SJSA1 (cell line): ENCODE measurements around the gene BTLA. TPM values are rescaled to one million over a fixed set of nuclear protein-coding genes. Genes with fewer than 3 reads are reported as not detected.
"Not testable (repeated sequence)": the region's sequence is repeated elsewhere in the genome, so short reads cannot be mapped to it uniquely, and the experiment has no call there.

ENCODE experiments used
- DNase-seq, 2 experiments: peaks; one replicate each; pipeline ENCODE4 v3.0.0-alpha.2; 2015 to 2020; ENCODE audit warnings: low spot score in 2 of 2, low read depth in 1 of 2
- H3K27ac ChIP-seq: fragments of 250-450 bp; sonication (Bioruptor Pico); 2 replicates; pipeline ENCODE4 v1.5.1; 2020; ENCODE audit warnings: mild to moderate bottlenecking, moderate library complexity
- H3K27me3 ChIP-seq: fragments of 250-450 bp; sonication (Bioruptor Pico); replicated peaks from 2 replicates; pipeline ENCODE4 v1.5.1; 2020; ENCODE audit warnings: mild to moderate bottlenecking, moderate library complexity
- H3K36me3 ChIP-seq: fragments of 250-450 bp; sonication (Bioruptor Pico); 2 replicates; pipeline ENCODE4 v1.5.1; 2020; ENCODE audit warnings: mild to moderate bottlenecking
- H3K4me1 ChIP-seq: fragments of 250-450 bp; sonication (Bioruptor Pico); replicated peaks from 2 replicates; pipeline ENCODE4 v1.6.1; 2021; ENCODE audit warnings: mild to moderate bottlenecking
- H3K4me3 ChIP-seq: fragments of 250-450 bp; sonication (Bioruptor Pico); 2 replicates; pipeline ENCODE4 v1.5.1; 2020; ENCODE audit warnings: mild to moderate bottlenecking
- H3K9me3 ChIP-seq: fragments of 250-450 bp; sonication (Bioruptor Pico); replicated peaks from 2 replicates; pipeline ENCODE4 v1.5.1; 2020; ENCODE audit warnings: mild to moderate bottlenecking
- total RNA-seq: library from RNA; depleted of rRNA; stranded (reverse); fragments of >200 nt; shearing (Covaris generic); gene quantifications from 2 replicates; pipeline ENCODE4 v1.2.3, GENCODE V29; 2014

BTLA gene
- total RNA-seq, 1 experiment from 2014 or later: not detected

GRCh38 chr3:112477891-112478290, 21.4 kb downstream of the BTLA start:
- DNase-seq: no peak
- Histone ChIP-seq H3K27ac (no peak overlapping the region), H3K27me3 (no peaks in the 10 kb centered on the region; the same call in 1 of the 2 replicates), H3K36me3 (no peaks in the 10 kb centered on the region), H3K4me3 (no peak overlapping the region), H3K4me1 (no peaks in the 10 kb centered on the region), H3K9me3 (no peaks in the 10 kb centered on the region)

- no peaks in the 10 kb centered on the region for H3K4me1 ChIP-seq
- no peaks in the 10 kb centered on the region for H3K9me3 ChIP-seq
- H3K4me3 ChIP-seq: no peak overlapping the region
- H3K27me3 ChIP-seq: no peaks in the 10 kb centered on the region; the same call in 1 of the 2 replicates
- DNase-seq: no peak
- H3K36me3 ChIP-seq: no peaks in the 10 kb centered on the region
- H3K27ac ChIP-seq: no peak overlapping the region
These were observed 22.9 kb downstream of the BTLA start for GRCh38 chr3:112476346-112476745.

- Histone ChIP-seq H3K9me3 (no peaks in the 10 kb centered on the region), H3K4me1 (no peaks in the 10 kb centered on the region), H3K27ac (no peak overlapping the region), H3K4me3 (no peak overlapping the region), H3K27me3 (no peaks in the 10 kb centered on the region; the same call in 1 of the 2 replicates), H3K36me3 (no peaks in the 10 kb centered on the region)
- DNase-seq: no peak
These were observed 24.5 kb downstream of the BTLA start for GRCh38 chr3:112474796-112475195.

GRCh38 chr3:112472691-112473090, 26.6 kb downstream of the BTLA start:
- Histone ChIP-seq H3K9me3 (no peaks in the 10 kb centered on the region), H3K36me3 (no peaks in the 10 kb centered on the region), H3K27me3 (no peaks in the 10 kb centered on the region), H3K4me1 (no peaks in the 10 kb centered on the region), H3K27ac (no peak overlapping the region), H3K4me3 (no peak overlapping the region)
- DNase-seq: no peak

- Histone ChIP-seq H3K4me1 (no peaks in the 10 kb centered on the region), H3K27me3 (no peaks in the 10 kb centered on the region), H3K9me3 (no peaks in the 10 kb centered on the region), H3K27ac (no peak overlapping the region), H3K4me3 (no peak overlapping the region), H3K36me3 (no peaks in the 10 kb centered on the region)
- no peak for DNase-seq
These were observed 27.5 kb downstream of the BTLA start for GRCh38 chr3:112471596-112472325.

GRCh38 chr3:112470788-112471187, 28.5 kb downstream of the BTLA start:
- Histone ChIP-seq H3K4me1 (no peaks in the 10 kb centered on the region), H3K27ac (no peak overlapping the region), H3K27me3 (no peaks in the 10 kb centered on the region), H3K9me3 (no peaks in the 10 kb centered on the region), H3K36me3 (no peaks in the 10 kb centered on the region), H3K4me3 (no peak overlapping the region)
- no peak for DNase-seq

GRCh38 chr3:112469671-112470070, 29.6 kb downstream of the BTLA start:
- no peak for DNase-seq
- Histone ChIP-seq H3K9me3 (no peaks in the 10 kb centered on the region), H3K27ac (no peak overlapping the region), H3K4me1 (no peaks in the 10 kb centered on the region), H3K36me3 (no peaks in the 10 kb centered on the region), H3K4me3 (no peak overlapping the region), H3K27me3 (no peaks in the 10 kb centered on the region)

GRCh38 chr3:112467539-112467938, 31.7 kb downstream of the BTLA start:
- DNase-seq: no peak
- H3K9me3 ChIP-seq: no peaks in the 10 kb centered on the region

GRCh38 chr3:112466020-112466419, 33.3 kb downstream of the BTLA start:
- Histone ChIP-seq H3K27ac (no peak overlapping the region), H3K36me3 (no peaks in the 10 kb centered on the region), H3K9me3 (no peaks in the 10 kb centered on the region), H3K4me3 (no peak overlapping the region), H3K4me1 (no peaks in the 10 kb centered on the region), H3K27me3 (no peaks in the 10 kb centered on the region)
- DNase-seq: no peak

More at GRCh38 chr3:112467539-112467938, 31.7 kb downstream of the BTLA start:
- Histone ChIP-seq H3K4me3 (no peak overlapping the region), H3K36me3 (no peaks in the 10 kb centered on the region), H3K4me1 (no peaks in the 10 kb centered on the region), H3K27me3 (no peaks in the 10 kb centered on the region), H3K27ac (no peak overlapping the region)

- Histone ChIP-seq H3K36me3 (no peaks in the 10 kb centered on the region), H3K9me3 (no peaks in the 10 kb centered on the region), H3K27ac (no peak overlapping the region), H3K27me3 (no peaks in the 10 kb centered on the region), H3K4me1 (no peaks in the 10 kb centered on the region), H3K4me3 (no peak overlapping the region)
- no peak for DNase-seq
These were observed 35.0 kb downstream of the BTLA start for GRCh38 chr3:112464264-112464663.

- Histone ChIP-seq H3K9me3 (no peaks in the 10 kb centered on the region), H3K27me3 (no peaks in the 10 kb centered on the region), H3K27ac (no peak overlapping the region), H3K4me3 (no peak overlapping the region), H3K36me3 (no peaks in the 10 kb centered on the region), H3K4me1 (no peaks in the 10 kb centered on the region)
- no peak for DNase-seq
These were observed 36.0 kb downstream of the BTLA start for GRCh38 chr3:112463250-112463649.

GRCh38 chr3:112461787-112462186, 37.5 kb downstream of the BTLA start:
- H3K27me3 ChIP-seq, H3K4me3 ChIP-seq, H3K36me3 ChIP-seq, DNase-seq, H3K27ac ChIP-seq, H3K9me3 ChIP-seq, H3K4me1 ChIP-seq: not testable (repeated sequence)

- Histone ChIP-seq H3K27me3 (no peaks in the 10 kb centered on the region), H3K36me3 (no peaks in the 10 kb centered on the region), H3K4me1 (no peaks in the 10 kb centered on the region), H3K27ac (no peak overlapping the region), H3K4me3 (no peak overlapping the region), H3K9me3 (no peaks in the 10 kb centered on the region)
- no peak for DNase-seq
These were observed 38.6 kb downstream of the BTLA start for GRCh38 chr3:112460519-112461195.

- H3K27me3 ChIP-seq: no peaks in the 10 kb centered on the region
- H3K4me3 ChIP-seq: no peak overlapping the region
- no peak overlapping the region for H3K27ac ChIP-seq
- no peaks in the 10 kb centered on the region for H3K36me3 ChIP-seq
- DNase-seq: no peak
- no peaks in the 10 kb centered on the region for H3K4me1 ChIP-seq
- H3K9me3 ChIP-seq: no peaks in the 10 kb centered on the region
These were observed 39.5 kb downstream of the BTLA start for GRCh38 chr3:112459750-112460149.
